PFSK-1 (cell line): Measurements from ENCODE around the gene UBE2E1.

Experiments
- FOXP2 ChIP-seq: optimal IDR thresholded peaks from 2 replicates; pipeline ENCODE3; 2011; ENCODE audit warnings: borderline replicate concordance, control low read depth, inconsistent platforms; ENCODE audit not compliant: insufficient read depth; ENCODE audit errors: extremely low read length, extremely low read depth
- POLR2AphosphoS5 ChIP-seq: IDR thresholded peaks from 2 replicates; pipeline ENCODE4 v1.6.1; 2012; ENCODE audit warnings: low read depth, mild to moderate bottlenecking, control low read depth, low read length, moderate library complexity
- REST ChIP-seq, 2 experiments: IDR thresholded peaks; 2 replicates each; pipeline versions ENCODE4 v1.6.1 to v1.8.0; 2011 to 2012; ENCODE audit warnings: low read depth in 2 of 2, low read length in 2 of 2, control low read depth in 1 of 2, inconsistent platforms in 1 of 2, mild to moderate bottlenecking in 1 of 2, moderate library complexity in 1 of 2; ENCODE audit not compliant: insufficient read depth in 1 of 2
- SIN3A ChIP-seq: IDR thresholded peaks from 2 replicates; pipeline ENCODE4 v1.6.1; 2012; ENCODE audit warnings: mild to moderate bottlenecking, low read length, moderate library complexity, borderline replicate concordance; ENCODE audit not compliant: insufficient read depth
- TAF1 ChIP-seq: IDR thresholded peaks from 2 replicates; pipeline ENCODE4 v1.6.1; 2012; ENCODE audit warnings: low read length, control low read depth, borderline replicate concordance; ENCODE audit not compliant: insufficient read depth

Gene UBE2E1

GRCh38 chr3:23767546-23767945, 38.2 kb upstream of the UBE2E1 start:
- TF ChIP-seq TAF1 = no peak
- no peak for TF ChIP-seq SIN3A
- no peak for TF ChIP-seq POLR2AphosphoS5
- TF ChIP-seq FOXP2 = no peak
- TF ChIP-seq REST (IDR thresholded peaks at IDR 0.05; ENCODE audit: insufficient read depth in 1 of 2, low read depth in 2 of 2, low read length in 2 of 2) = no peak

- no peak for TF ChIP-seq TAF1
- no peak for TF ChIP-seq SIN3A
- TF ChIP-seq FOXP2 = no peak
- TF ChIP-seq REST (IDR thresholded peaks at IDR 0.05; ENCODE audit: insufficient read depth in 1 of 2, low read depth in 2 of 2, low read length in 2 of 2) = no peak
- no peak for TF ChIP-seq POLR2AphosphoS5
Observed at GRCh38 chr3:23775254-23775909, 30.4 kb upstream of the UBE2E1 start.

- TF ChIP-seq SIN3A (no peak), FOXP2 (no peak), REST (IDR thresholded peaks at IDR 0.05; ENCODE audit: insufficient read depth in 1 of 2, low read depth in 2 of 2, low read length in 2 of 2) (no peak), POLR2AphosphoS5 (no peak), TAF1 (no peak)
Observed at GRCh38 chr3:23776352-23776891, 29.3 kb upstream of the UBE2E1 start.

DNA sequence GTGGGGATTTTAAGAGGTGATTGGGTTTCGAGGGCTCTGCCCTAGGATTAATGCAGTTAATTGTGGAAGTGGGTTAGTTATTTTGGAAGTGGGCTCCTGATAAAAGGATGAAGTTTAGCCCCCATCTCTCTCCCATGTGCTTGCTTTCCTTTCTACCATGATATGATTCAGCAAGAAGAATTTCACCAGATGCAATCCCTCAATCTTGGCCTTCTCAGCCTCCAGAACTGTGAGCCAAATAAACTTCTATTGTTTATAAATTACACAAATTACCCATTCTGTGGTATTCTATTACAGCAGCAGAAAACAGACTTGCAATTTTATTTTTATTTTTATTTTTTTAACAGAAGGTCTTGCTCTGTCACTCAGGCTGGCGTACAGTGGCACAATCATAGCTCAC, 27.3 kb upstream of the UBE2E1 start:
- TF ChIP-seq REST (IDR thresholded peaks at IDR 0.05; ENCODE audit: insufficient read depth in 1 of 2, low read depth in 2 of 2, low read length in 2 of 2) (no peak), POLR2AphosphoS5 (no peak), TAF1 (no peak), SIN3A (no peak), FOXP2 (no peak)

- TF ChIP-seq TAF1 (no peak), FOXP2 (no peak), SIN3A (no peak)
Observed at GRCh38 chr3:23779841-23780240, 25.9 kb upstream of the UBE2E1 start.
